Chondrocyte (in vitro differentiated cells): ENCODE results near the gene DPYD. TPM values are rescaled to one million over a fixed set of nuclear protein-coding genes. Genes with fewer than 3 reads are reported as not detected.

ENCODE experiments used
- DNase-seq: peaks from one replicate; pipeline ENCODE4 v3.0.0; 2021; ENCODE audit warnings: mixed read lengths, low spot score
- H3K27ac Mint-ChIP-seq: one replicate; pipeline ENCODE4 v1.8.0; 2021; ENCODE audit warnings: mild to moderate bottlenecking, moderate library complexity, mixed read lengths; ENCODE audit not compliant: unreplicated experiment
- H3K27me3 Mint-ChIP-seq: 2 replicates; pipeline ENCODE4 v1.8.0; 2021; ENCODE audit warnings: low read depth, mixed read lengths
- H3K36me3 Mint-ChIP-seq: 2 replicates; pipeline ENCODE4 v1.8.0; 2021; ENCODE audit warnings: low read depth, mixed read lengths
- H3K4me1 Mint-ChIP-seq: 2 replicates; pipeline ENCODE4 v1.8.0; 2021; ENCODE audit warnings: low read depth, mild to moderate bottlenecking, mixed read lengths
- H3K4me3 Mint-ChIP-seq: one replicate; pipeline ENCODE4 v1.8.0; 2021; ENCODE audit warnings: mild to moderate bottlenecking, moderate library complexity, mixed read lengths; ENCODE audit not compliant: unreplicated experiment
- H3K9me3 Mint-ChIP-seq: 2 replicates; pipeline ENCODE4 v1.8.0; 2021; ENCODE audit warnings: low read depth, mixed read lengths
- CTCF ChIP-seq: fragments of 200-600 bp; sonication (generic); IDR thresholded peaks from 2 replicates; pipeline ENCODE4 v1.5.0; 2021; ENCODE audit warnings: antibody characterized with exemption, mild to moderate bottlenecking, moderate library complexity
- total RNA-seq: library from RNA; stranded (reverse); gene quantifications from 3 replicates; pipeline ENCODE4 v1.2.1, GENCODE V29; 2021

Gene DPYD
- total RNA-seq, 1 donor from 2014 or later: 5.3 TPM

DNA sequence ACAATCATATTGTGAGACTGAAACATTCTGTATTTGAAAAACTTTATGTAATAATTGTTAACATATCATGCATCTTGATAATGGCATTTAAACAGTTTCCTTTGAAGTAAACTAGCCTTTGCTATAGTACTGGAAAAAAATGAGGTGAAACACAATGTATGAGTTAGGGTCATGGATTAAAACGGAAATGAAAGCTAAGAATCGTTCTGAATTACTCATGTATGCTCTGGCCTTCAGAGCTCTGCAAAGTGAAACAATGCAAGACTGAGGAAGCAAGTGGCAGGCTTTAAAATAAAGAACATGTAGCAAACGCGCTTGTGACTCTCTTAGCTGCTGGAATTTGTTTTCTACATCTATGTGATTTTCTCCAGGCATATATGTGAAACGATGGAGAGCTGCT, 317.1 kb downstream of the DPYD start:
- Mint-ChIP-seq H3K27me3 (no peaks in the 10 kb centered on the region), H3K4me1 (no peaks in the 10 kb centered on the region), H3K4me3 (no peak overlapping the region), H3K27ac (no peak overlapping the region), H3K9me3 (no peaks in the 10 kb centered on the region), H3K36me3 (no peaks in the 10 kb centered on the region)
- TF ChIP-seq CTCF: no peak
- DNase-seq: no peak

DNA sequence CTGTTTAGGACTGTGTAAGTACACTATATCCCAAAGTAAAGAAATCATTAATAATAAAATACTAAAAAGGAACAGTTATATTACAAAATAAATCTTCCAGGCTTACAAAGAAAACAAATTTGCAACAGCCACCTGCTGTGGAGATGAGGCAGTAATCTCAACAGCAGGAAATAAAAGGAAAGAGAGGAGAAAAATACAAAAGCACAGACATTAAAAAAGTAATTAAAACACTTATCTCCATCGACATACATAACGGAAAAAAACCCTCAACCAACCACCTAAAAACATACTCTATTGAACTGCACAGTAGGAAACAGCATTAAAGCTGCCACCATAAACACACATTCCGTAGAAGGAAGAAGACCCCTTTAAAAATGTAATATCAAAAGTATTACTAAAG, 317.6 kb downstream of the DPYD start:
- no peak for TF ChIP-seq CTCF
- DNase-seq: no peak
- no peaks in the 10 kb centered on the region for H3K9me3 Mint-ChIP-seq
- no peaks in the 10 kb centered on the region for H3K27me3 Mint-ChIP-seq
- H3K4me1 Mint-ChIP-seq: no peaks in the 10 kb centered on the region
- H3K4me3 Mint-ChIP-seq: no peak overlapping the region
- H3K27ac Mint-ChIP-seq: no peak overlapping the region
- no peaks in the 10 kb centered on the region for H3K36me3 Mint-ChIP-seq

- Mint-ChIP-seq H3K36me3 (no peaks in the 10 kb centered on the region), H3K4me3 (no peak overlapping the region), H3K27ac (no peak overlapping the region), H3K27me3 (no peaks in the 10 kb centered on the region), H3K9me3 (no peaks in the 10 kb centered on the region), H3K4me1 (no peaks in the 10 kb centered on the region)
- no peak for DNase-seq
- no peak for TF ChIP-seq CTCF
Measured at GRCh38 chr1:97599447-97599846, 321.4 kb downstream of the DPYD start.

GRCh38 chr1:97593192-97593591, 327.6 kb downstream of the DPYD start:
- Mint-ChIP-seq H3K27ac (no peak overlapping the region), H3K9me3 (peaks cover 5% of the 10 kb centered on the region), H3K27me3 (no peaks in the 10 kb centered on the region), H3K4me3 (no peak overlapping the region), H3K4me1 (no peaks in the 10 kb centered on the region), H3K36me3 (peaks cover 8% of the 10 kb centered on the region)
- no peak for DNase-seq
- TF ChIP-seq CTCF: no peak

- Mint-ChIP-seq H3K36me3 (peaks cover 8% of the 10 kb centered on the region), H3K27me3 (no peaks in the 10 kb centered on the region), H3K4me1 (peaks cover 3% of the 10 kb centered on the region), H3K9me3 (peaks cover 5% of the 10 kb centered on the region), H3K27ac (no peak overlapping the region), H3K4me3 (no peak overlapping the region)
- no peak for TF ChIP-seq CTCF
- no peak for DNase-seq
Measured at GRCh38 chr1:97588772-97589171, 332.1 kb downstream of the DPYD start.
